Osteoblast (primary cell): ENCODE results near the gene ADAMTS17. TPM values are rescaled to one million over a fixed set of nuclear protein-coding genes. Genes with fewer than 3 reads are reported as not detected.

ENCODE experiments used
- DNase-seq: peaks from one replicate; pipeline ENCODE4 v3.0.0; 2011; ENCODE audit warnings: low spot score, mixed read lengths; ENCODE audit not compliant: insufficient read length; ENCODE audit errors: missing footprints
- H2AFZ ChIP-seq: 2 replicates; pipeline ENCODE4 v1.6.0; 2011; ENCODE audit warnings: mild to moderate bottlenecking, low read length
- H3K27ac ChIP-seq: 2 replicates; pipeline ENCODE4 v1.5.1; 2011; ENCODE audit warnings: mild to moderate bottlenecking, low read depth, low read length, moderate library complexity
- H3K27me3 ChIP-seq: 2 replicates; pipeline ENCODE4 v1.6.0; 2012; ENCODE audit warnings: mild to moderate bottlenecking, control low read depth, inconsistent platforms, low read length, moderate library complexity; ENCODE audit not compliant: insufficient read depth
- H3K36me3 ChIP-seq: 2 replicates; pipeline ENCODE4 v1.5.1; 2011; ENCODE audit warnings: mild to moderate bottlenecking, low read length, control low read depth, moderate library complexity; ENCODE audit not compliant: insufficient read depth
- H3K4me1 ChIP-seq: 2 replicates; pipeline ENCODE4 v1.5.1; 2011; ENCODE audit warnings: mild to moderate bottlenecking, low read length, control low read depth, moderate library complexity; ENCODE audit not compliant: insufficient read depth
- H3K4me2 ChIP-seq: 2 replicates; pipeline ENCODE4 v1.6.0; 2011; ENCODE audit warnings: mild to moderate bottlenecking, low read length; ENCODE audit not compliant: insufficient read depth
- H3K4me3 ChIP-seq: fragments of 200-600 bp; sonication (generic); 3 replicates; pipeline ENCODE4 v1.5.1; 2012; ENCODE audit warnings: mild to moderate bottlenecking, low read length, inconsistent platforms; ENCODE audit not compliant: insufficient read depth
- H3K79me2 ChIP-seq: 2 replicates; pipeline ENCODE4 v1.6.0; 2012; ENCODE audit warnings: mild to moderate bottlenecking, low read length, control low read depth, inconsistent platforms; ENCODE audit not compliant: insufficient read depth
- H3K9me3 ChIP-seq: 2 replicates; pipeline ENCODE4 v1.5.1; 2011; ENCODE audit warnings: low read depth, low read length, control low read depth
- H4K20me1 ChIP-seq: 2 replicates; pipeline ENCODE4 v1.6.0; 2012; ENCODE audit warnings: mild to moderate bottlenecking, low read length, control low read depth; ENCODE audit not compliant: insufficient read depth
- CTCF ChIP-seq: IDR thresholded peaks from 2 replicates; pipeline ENCODE4 v1.5.1; 2011; ENCODE audit warnings: mild to moderate bottlenecking, low read depth, low read length, moderate library complexity; ENCODE audit errors: extremely low read depth
- total RNA-seq: library from RNA; depleted of rRNA; stranded (reverse); fragments of >200 nt; gene quantifications from 2 replicates; pipeline ENCODE4 v1.2.3, GENCODE V29; 2012

The ADAMTS17 gene
- total RNA-seq, 1 donor: under 0.01 TPM

- peak overlapping the region; percentile 28 for H2AFZ ChIP-seq
- H4K20me1 ChIP-seq: no peaks in the 10 kb centered on the region
- no peaks in the 10 kb centered on the region for H3K36me3 ChIP-seq
- H3K27me3 ChIP-seq: no peaks in the 10 kb centered on the region
- no peaks in the 10 kb centered on the region for H3K9me3 ChIP-seq
- H3K4me1 ChIP-seq: peaks cover 44% of the 10 kb centered on the region
- H3K79me2 ChIP-seq: no peaks in the 10 kb centered on the region
- peak overlapping the region; percentile 86 for H3K4me2 ChIP-seq
- peak overlapping the region; percentile 87 for H3K27ac ChIP-seq
- no peak overlapping the region for H3K4me3 ChIP-seq
- DNase-seq: peak; percentile 86
- TF ChIP-seq CTCF: no peak
Measured at GRCh38 chr15:100113351-100114080, 228.3 kb downstream of the ADAMTS17 start.

- H3K4me2 ChIP-seq: no peak overlapping the region
- H2AFZ ChIP-seq: no peak overlapping the region
- no peaks in the 10 kb centered on the region for H3K36me3 ChIP-seq
- DNase-seq: no peak
- H3K9me3 ChIP-seq: no peaks in the 10 kb centered on the region
- H3K4me1 ChIP-seq: peaks cover 44% of the 10 kb centered on the region
- no peak for TF ChIP-seq CTCF
- no peaks in the 10 kb centered on the region for H3K79me2 ChIP-seq
- H3K4me3 ChIP-seq: no peak overlapping the region
- no peaks in the 10 kb centered on the region for H3K27me3 ChIP-seq
- H4K20me1 ChIP-seq: no peaks in the 10 kb centered on the region
- no peak overlapping the region for H3K27ac ChIP-seq
Measured at GRCh38 chr15:100112636-100113305, 229.0 kb downstream of the ADAMTS17 start.

GRCh38 chr15:100112061-100112420, 229.7 kb downstream of the ADAMTS17 start:
- H3K36me3 ChIP-seq: no peaks in the 10 kb centered on the region
- no peaks in the 10 kb centered on the region for H3K9me3 ChIP-seq
- H3K4me3 ChIP-seq: no peak overlapping the region
- DNase-seq: no peak
- H2AFZ ChIP-seq: peak overlapping the region; percentile 81
- H3K79me2 ChIP-seq: no peaks in the 10 kb centered on the region
- H4K20me1 ChIP-seq: no peaks in the 10 kb centered on the region
- peaks cover 44% of the 10 kb centered on the region for H3K4me1 ChIP-seq
- no peak overlapping the region for H3K4me2 ChIP-seq
- no peak for TF ChIP-seq CTCF
- peak overlapping the region; percentile 62 for H3K27ac ChIP-seq
- no peaks in the 10 kb centered on the region for H3K27me3 ChIP-seq
